Activated B cell treated with CpG ODN at 0.5 μM for 24 hours (primary cell): Measurements from ENCODE around the gene SHKBP1. TPM values are rescaled to one million over a fixed set of nuclear protein-coding genes. Genes with fewer than 3 reads are reported as not detected.

Experiments used
- ATAC-seq: fragments of 200-7000 bp; cut with Tn5 transposase; one replicate; pipeline ENCODE4 v1.10.0; 2021; ENCODE audit warnings: low read depth, mild to moderate bottlenecking, moderate library complexity
- CTCF ChIA-PET: fragments of 350-600 bp; sonication (Branson Sonifier 250); formaldehyde crosslinking; loops from one replicate; lab custom pipeline; 2021; ENCODE audit warnings: antibody characterized with exemption; lab: Charles Lee
- POLR2A ChIA-PET: fragments of 350-600 bp; sonication (Branson Sonifier 250); formaldehyde crosslinking; loops from one replicate; lab custom pipeline; 2021; ENCODE audit warnings: antibody characterized with exemption; lab: Charles Lee
- DNase-seq: peaks from one replicate; pipeline ENCODE4 v3.0.0; 2022
- H3K27ac Mint-ChIP-seq: one replicate; pipeline ENCODE4 v1.8.0; 2020; ENCODE audit warnings: mixed read lengths
- H3K27me3 Mint-ChIP-seq: one replicate; pipeline ENCODE4 v1.8.0; 2021; ENCODE audit warnings: mixed read lengths
- H3K36me3 Mint-ChIP-seq: one replicate; pipeline ENCODE4 v1.8.0; 2021; ENCODE audit warnings: low read depth, mixed read lengths
- H3K4me1 Mint-ChIP-seq: one replicate; pipeline ENCODE4 v1.8.0; 2021; ENCODE audit warnings: mixed read lengths
- H3K4me3 Mint-ChIP-seq: one replicate; pipeline ENCODE4 v1.8.0; 2020; ENCODE audit warnings: mild to moderate bottlenecking, mixed read lengths
- H3K9me3 Mint-ChIP-seq: one replicate; pipeline ENCODE4 v1.8.0; 2020; ENCODE audit warnings: mixed read lengths
- intact Hi-C: fragments of 100-400 bp; cut with micrococcal nuclease; formaldehyde crosslinking; loops from one replicate; pipeline ENCODE4 v1.15.1; 2024
- total RNA-seq: library from RNA; stranded (reverse); gene quantifications from 2 replicates; pipeline ENCODE4 v1.2.3, GENCODE V29; 2022
- TF ChIP-seq, protein P1 (sequence below): fragments of 200-600 bp; IDR thresholded peaks from one replicate; pipeline ENCODE4 v1.8.0; 2022; ENCODE audit warnings: antibody characterized with exemption, mild to moderate bottlenecking

Gene SHKBP1
- total RNA-seq, 1 donor from 2014 or later, result 213 TPM

DNA sequence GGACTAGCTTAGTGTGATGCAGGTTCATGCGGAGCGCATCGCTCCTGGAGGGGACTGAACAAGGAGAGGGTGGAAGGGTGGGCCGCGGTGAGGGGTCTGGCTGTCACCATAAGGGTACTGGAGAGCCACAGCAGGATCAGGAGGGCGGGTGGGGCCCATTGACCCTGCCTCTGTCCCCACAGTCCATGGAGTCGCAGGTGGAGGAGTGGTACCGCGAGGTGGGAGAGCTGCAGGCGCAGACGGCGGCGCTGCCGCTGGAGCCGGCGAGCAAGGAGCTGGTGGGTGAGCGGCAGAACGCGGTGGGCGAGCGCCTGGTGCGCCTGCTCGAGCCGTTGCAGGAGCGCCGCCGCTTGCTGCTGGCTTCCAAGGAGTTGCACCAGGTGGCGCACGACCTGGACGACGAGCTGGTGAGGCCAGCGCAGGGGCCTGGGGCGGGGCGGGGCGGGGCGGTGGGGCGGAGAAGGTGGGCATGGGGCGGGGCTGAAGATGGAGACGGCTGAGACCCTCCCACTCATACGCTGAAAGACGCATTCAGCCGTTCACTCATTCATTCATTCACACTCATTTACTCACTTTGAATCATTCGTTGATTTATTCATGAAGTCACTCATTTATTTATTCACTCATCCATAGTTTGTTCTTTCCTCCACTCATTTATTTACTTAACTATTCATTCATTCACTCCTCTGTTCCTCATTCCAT, 27.5 kb upstream of the SHKBP1 start:
- peak; percentile 52 for DNase-seq
- TF ChIP-seq, protein P1, sequence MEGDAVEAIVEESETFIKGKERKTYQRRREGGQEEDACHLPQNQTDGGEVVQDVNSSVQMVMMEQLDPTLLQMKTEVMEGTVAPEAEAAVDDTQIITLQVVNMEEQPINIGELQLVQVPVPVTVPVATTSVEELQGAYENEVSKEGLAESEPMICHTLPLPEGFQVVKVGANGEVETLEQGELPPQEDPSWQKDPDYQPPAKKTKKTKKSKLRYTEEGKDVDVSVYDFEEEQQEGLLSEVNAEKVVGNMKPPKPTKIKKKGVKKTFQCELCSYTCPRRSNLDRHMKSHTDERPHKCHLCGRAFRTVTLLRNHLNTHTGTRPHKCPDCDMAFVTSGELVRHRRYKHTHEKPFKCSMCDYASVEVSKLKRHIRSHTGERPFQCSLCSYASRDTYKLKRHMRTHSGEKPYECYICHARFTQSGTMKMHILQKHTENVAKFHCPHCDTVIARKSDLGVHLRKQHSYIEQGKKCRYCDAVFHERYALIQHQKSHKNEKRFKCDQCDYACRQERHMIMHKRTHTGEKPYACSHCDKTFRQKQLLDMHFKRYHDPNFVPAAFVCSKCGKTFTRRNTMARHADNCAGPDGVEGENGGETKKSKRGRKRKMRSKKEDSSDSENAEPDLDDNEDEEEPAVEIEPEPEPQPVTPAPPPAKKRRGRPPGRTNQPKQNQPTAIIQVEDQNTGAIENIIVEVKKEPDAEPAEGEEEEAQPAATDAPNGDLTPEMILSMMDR, result no peak
- CTCF ChIA-PET, result interaction anchor here (0.5 to 3.2 kb wide), 13 partner anchors 15 to 409 kb away, joined by 3 to 20 read pairs (median 3); no protein-coding TSS in a partner anchor
- no peak overlapping the region for H3K27ac Mint-ChIP-seq
- peaks cover 7% of the 10 kb centered on the region for H3K4me1 Mint-ChIP-seq
- peak; percentile 85 for ATAC-seq
- peaks cover 38% of the 10 kb centered on the region for H3K27me3 Mint-ChIP-seq
- intact Hi-C loops, result loop anchor here (1.0 kb wide), 3 partner anchors 21 to 85 kb away; no protein-coding TSS in a partner anchor
- no peak overlapping the region for H3K4me3 Mint-ChIP-seq
- peaks cover 2% of the 10 kb centered on the region for H3K9me3 Mint-ChIP-seq
- H3K36me3 Mint-ChIP-seq, result no peaks in the 10 kb centered on the region
- POLR2A ChIA-PET, result interaction anchor here (1.1 to 1.2 kb wide), 2 partner anchors 18 to 49 kb away, joined by 3 to 4 read pairs; no protein-coding TSS in a partner anchor

DNA sequence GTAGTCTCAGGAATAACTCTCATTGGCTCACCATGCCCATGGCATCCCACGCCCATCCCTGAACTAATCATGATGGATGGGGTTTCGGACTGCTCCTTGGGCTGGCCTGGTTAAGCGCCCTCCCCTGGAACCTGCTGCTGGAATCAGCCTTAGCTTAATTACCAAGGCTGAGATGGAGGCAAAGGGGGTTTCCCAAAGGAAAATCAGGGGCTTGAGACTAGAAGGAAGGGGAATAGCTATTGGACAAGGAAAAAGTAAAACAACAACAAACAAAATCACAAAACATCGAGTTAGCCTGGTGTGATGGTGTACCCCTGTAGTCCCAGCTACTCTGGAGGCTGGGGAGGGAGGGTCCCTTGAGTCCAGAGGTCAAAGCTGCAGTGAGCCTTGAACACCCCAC, 25.7 kb upstream of the SHKBP1 start:
- Mint-ChIP-seq H3K36me3 (no peaks in the 10 kb centered on the region), H3K4me1 (peaks cover 7% of the 10 kb centered on the region), H3K27ac (no peak overlapping the region), H3K9me3 (peaks cover 2% of the 10 kb centered on the region), H3K27me3 (peaks cover 50% of the 10 kb centered on the region), H3K4me3 (no peak overlapping the region)
- CTCF ChIA-PET, result interaction anchor here (1.0 to 1.1 kb wide), 2 partner anchors 46 to 89 kb away, joined by 3 read pairs; no protein-coding TSS in a partner anchor
- TF ChIP-seq, protein P1, result no peak
- no peak for DNase-seq
- intact Hi-C loops, result no loop called here
- no peak for ATAC-seq
- POLR2A ChIA-PET, result no interaction called here

DNA sequence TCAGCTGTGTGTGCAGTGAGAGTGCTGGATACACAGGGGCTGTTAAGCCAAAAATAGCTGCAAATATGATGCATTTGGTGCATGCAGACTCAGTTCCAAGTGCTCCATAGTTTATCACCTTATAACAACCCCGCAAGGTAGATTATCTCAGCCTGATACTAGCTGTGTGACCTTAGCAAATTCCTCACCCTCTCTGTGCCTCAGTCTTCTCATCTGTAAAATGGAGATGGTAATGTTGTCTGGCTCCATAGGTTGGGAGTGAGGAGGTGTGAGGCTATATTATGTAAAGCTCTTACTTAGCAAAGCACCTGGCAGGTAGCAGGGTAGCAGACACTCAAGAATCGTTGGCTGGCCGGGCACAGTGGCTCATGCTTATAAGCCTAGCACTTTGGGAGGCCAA, 23.8 kb upstream of the SHKBP1 start:
- peaks cover 49% of the 10 kb centered on the region for H3K27me3 Mint-ChIP-seq

DNA sequence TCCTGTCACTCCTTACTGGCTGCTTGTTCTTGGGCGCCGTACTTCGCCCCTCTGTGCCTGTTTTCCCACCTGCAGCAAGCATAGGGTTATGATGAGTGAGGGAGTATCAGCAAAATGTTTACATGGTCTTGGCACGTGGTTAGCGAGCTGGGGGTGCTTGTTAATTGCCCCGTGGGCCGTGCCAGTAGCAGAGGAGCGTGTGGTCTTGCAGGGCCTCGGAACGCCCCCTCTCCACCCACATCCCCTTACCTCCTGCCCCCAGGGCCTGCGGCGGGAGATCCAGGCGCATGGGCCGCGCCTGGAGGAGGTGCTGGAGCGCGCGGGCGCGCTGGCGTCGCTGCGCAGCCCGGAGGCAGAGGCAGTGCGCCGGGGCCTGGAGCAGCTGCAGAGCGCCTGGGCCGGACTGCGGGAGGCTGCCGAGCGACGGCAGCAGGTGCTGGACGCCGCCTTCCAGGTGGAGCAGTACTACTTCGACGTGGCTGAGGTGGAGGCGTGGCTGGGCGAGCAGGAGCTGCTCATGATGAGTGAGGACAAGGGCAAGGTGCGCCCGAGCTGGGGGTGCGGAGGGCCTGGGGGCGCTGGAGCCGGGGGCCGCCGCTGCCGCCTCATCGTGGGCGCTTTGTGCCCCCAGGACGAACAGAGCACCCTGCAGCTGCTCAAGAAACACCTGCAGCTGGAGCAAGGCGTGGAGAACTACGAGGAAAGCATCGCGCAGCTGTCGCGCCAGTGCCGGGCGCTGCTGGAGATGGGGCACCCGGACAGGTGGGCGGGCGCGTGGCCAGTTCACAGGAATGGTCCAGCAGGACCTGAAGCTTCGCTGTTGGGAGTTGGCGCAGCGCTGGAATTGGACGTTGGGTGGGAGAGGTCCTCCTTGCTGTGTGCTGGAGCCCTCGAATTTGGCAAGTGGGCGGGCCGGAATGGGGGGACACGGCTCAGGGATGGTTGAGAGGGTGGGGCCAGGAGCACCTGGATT, 22.5 kb upstream of the SHKBP1 start:
- ChIA-PET CTCF (interaction anchor here (2.4 kb wide), 1 partner anchor 80 kb away, joined by 7 read pairs; no protein-coding TSS in a partner anchor), POLR2A (no interaction called here)
- peaks cover 43% of the 10 kb centered on the region for H3K27me3 Mint-ChIP-seq
- no peaks in the 10 kb centered on the region for H3K36me3 Mint-ChIP-seq
- intact Hi-C loops, result no loop called here
- H3K4me1 Mint-ChIP-seq, result peaks cover 3% of the 10 kb centered on the region
- no peak overlapping the region for H3K27ac Mint-ChIP-seq
- TF ChIP-seq, protein P1, result no peak
- no peak for DNase-seq
- H3K9me3 Mint-ChIP-seq, result no peaks in the 10 kb centered on the region
- no peak for ATAC-seq
- no peak overlapping the region for H3K4me3 Mint-ChIP-seq

More for the DNA sequence above, 23.8 kb upstream of the SHKBP1 start:
- no peaks in the 10 kb centered on the region for H3K9me3 Mint-ChIP-seq
- H3K4me3 Mint-ChIP-seq, result no peak overlapping the region
- intact Hi-C loops, result no loop called here
- peaks cover 7% of the 10 kb centered on the region for H3K4me1 Mint-ChIP-seq
- no peak for ATAC-seq
- ChIA-PET CTCF (interaction anchor here (2.4 kb wide), 1 partner anchor 82 kb away, joined by 7 read pairs; no protein-coding TSS in a partner anchor), POLR2A (no interaction called here)
- no peak for DNase-seq
- TF ChIP-seq, protein P1, result no peak
- no peaks in the 10 kb centered on the region for H3K36me3 Mint-ChIP-seq
- H3K27ac Mint-ChIP-seq, result no peak overlapping the region
